Measurements from ENCODE around the gene RPS14.

Gene RPS14

GRCh38 chr5:150412319-150413175 is 37.0 kb downstream of the RPS14 start, which contains the start of gene CD74:
Gene CD74, minus strand, starts transcription at chr5:150412910. Its CDS starts 161 bp downstream, at chr5:150412749.
- no peak for DNase-seq

GRCh38 chr5:150411245-150411979 is 38.1 kb downstream of the RPS14 start:
- DNase-seq = no peak

GRCh38 chr5:150410524-150411244 is 38.9 kb downstream of the RPS14 start:
- DNase-seq = no peak

- DNase-seq = peak; percentile 35 to 50
Observed at GRCh38 chr5:150409638-150410523, 39.7 kb downstream of the RPS14 start.

- no peak for DNase-seq
Observed at GRCh38 chr5:150408231-150408943, 41.2 kb downstream of the RPS14 start.

GRCh38 chr5:150407096-150407720 is 42.3 kb downstream of the RPS14 start:
- DNase-seq = no peak

GRCh38 chr5:150406723-150407095 is 42.8 kb downstream of the RPS14 start:
- no peak for DNase-seq

- DNase-seq = no peak
Observed at GRCh38 chr5:150406103-150406722, 43.3 kb downstream of the RPS14 start.

GRCh38 chr5:150404941-150405816 is 44.4 kb downstream of the RPS14 start:
- no peak for DNase-seq

GRCh38 chr5:150404535-150404934 is 45.0 kb downstream of the RPS14 start:
- DNase-seq = no peak

- DNase-seq = no peak
Observed at GRCh38 chr5:150404121-150404520, 45.4 kb downstream of the RPS14 start.

GRCh38 chr5:150402901-150403342 is 46.6 kb downstream of the RPS14 start:
- DNase-seq = no peak

- no peak for DNase-seq
Observed at GRCh38 chr5:150402229-150402773, 47.2 kb downstream of the RPS14 start.

- no peak for DNase-seq
Observed at GRCh38 chr5:150401376-150402228, 47.9 kb downstream of the RPS14 start.

GRCh38 chr5:150401076-150401375 is 48.5 kb downstream of the RPS14 start:
- no peak for DNase-seq

GRCh38 chr5:150400316-150401075 is 49.0 kb downstream of the RPS14 start:
- no peak for DNase-seq

GRCh38 chr5:150399524-150400211 is 49.9 kb downstream of the RPS14 start:
- DNase-seq = no peak

Measured in NCI-H1930 (cell line).